Stimulated activated CD4-positive, alpha-beta T cell treated with anti-CD3 and anti-CD28 coated beads, Interleukin-1b, Interleukin-23, amount 100 ng/mL, for 1 hour (primary cell): ENCODE measurements around the gene STAT1.

Source experiments
- DNase-seq, 2 donors: peaks; one replicate each; pipeline ENCODE4 v3.0.0-alpha.2; 2020; ENCODE audit warnings: low read depth in 2 of 2

Gene STAT1

GRCh38 chr2:190959911-190960788 is 53.8 kb downstream of the STAT1 start:
- DNase-seq = no peak

GRCh38 chr2:190953257-190953656 is 60.7 kb downstream of the STAT1 start:
- no peak for DNase-seq

- DNase-seq = no peak
These were observed 63.4 kb downstream of the STAT1 start for GRCh38 chr2:190950566-190950991.

- no peak for DNase-seq
These were observed 65.3 kb downstream of the STAT1 start for GRCh38 chr2:190948671-190949070.

GRCh38 chr2:190947711-190948251 is 66.2 kb downstream of the STAT1 start:
- DNase-seq = no peak

GRCh38 chr2:190947141-190947540 is 66.8 kb downstream of the STAT1 start:
- no peak for DNase-seq

GRCh38 chr2:190943706-190944105 is 70.3 kb downstream of the STAT1 start:
- no peak for DNase-seq

- no peak for DNase-seq
These were observed 71.3 kb downstream of the STAT1 start for GRCh38 chr2:190942697-190943096.

- DNase-seq = no peak
These were observed 72.4 kb downstream of the STAT1 start for GRCh38 chr2:190941571-190941970.

GRCh38 chr2:190940454-190940853 is 73.5 kb downstream of the STAT1 start:
- DNase-seq = no peak

- no peak for DNase-seq
These were observed 75.1 kb downstream of the STAT1 start for GRCh38 chr2:190938771-190939335.

GRCh38 chr2:190935054-190935453 is 78.9 kb downstream of the STAT1 start:
- no peak for DNase-seq

GRCh38 chr2:190933361-190933760 is 80.6 kb downstream of the STAT1 start:
- DNase-seq = no peak

- no peak for DNase-seq
These were observed 81.5 kb downstream of the STAT1 start for GRCh38 chr2:190932514-190932913.

- no peak for DNase-seq
These were observed 83.6 kb downstream of the STAT1 start for GRCh38 chr2:190930411-190930810.

- DNase-seq = no peak
These were observed 84.1 kb downstream of the STAT1 start for GRCh38 chr2:190929919-190930318.

- DNase-seq = no peak
These were observed 86.7 kb downstream of the STAT1 start for GRCh38 chr2:190927301-190927700.

GRCh38 chr2:190922376-190922775 is 91.6 kb downstream of the STAT1 start:
- no peak for DNase-seq

- DNase-seq = no peak
These were observed 93.9 kb downstream of the STAT1 start for GRCh38 chr2:190920085-190920484.
